Adrenal gland (tissue), 12 donors: ENCODE results near the gene DR1. TPM values are rescaled to one million over a fixed set of nuclear protein-coding genes. Genes with fewer than 3 reads are reported as not detected.
"Not testable (repeated sequence)": the region's sequence is repeated elsewhere in the genome, so short reads cannot be mapped to it uniquely, and the experiment has no call there.

Experiments
- DNase-seq, 7 donors: peaks; one replicate each; pipeline ENCODE4 v3.0.0-alpha.2; 2019 to 2020
- H3K27ac ChIP-seq, 5 donors: fragments of 200-600 bp; sonication (generic) in 4 of 5; 1 replicate in 3 of 5; 2 replicates in 2 of 5; pipeline versions ENCODE4 v1.5.1 to v1.8.0; 2016 to 2020; ENCODE audit warnings: mild to moderate bottlenecking in 1 of 5
- H3K27me3 ChIP-seq: fragments of 200-600 bp; 2 replicates; pipeline ENCODE4 v1.8.0; 2021
- H3K36me3 ChIP-seq, 2 donors: fragments of 200-600 bp; replicated peaks in 1 of 2; 1 replicate in 1 of 2; 2 replicates in 1 of 2; pipeline versions ENCODE4 v1.5.1 to v1.8.0; 2018 to 2022
- H3K4me1 ChIP-seq, 2 donors: fragments of 200-600 bp; replicated peaks in 1 of 2; 1 replicate in 1 of 2; 2 replicates in 1 of 2; pipeline versions ENCODE4 v1.5.1 to v1.8.0; 2018 to 2021
- H3K4me3 ChIP-seq, 4 donors: fragments of 200-600 bp; sonication (generic) in 3 of 4; one replicate each; pipeline ENCODE4 v1.5.1; 2016 to 2018
- H3K9me3 ChIP-seq, 3 donors: fragments of 200-600 bp; sonication (generic) in 1 of 3; replicated peaks in 1 of 3; 1 replicate in 2 of 3; 2 replicates in 1 of 3; pipeline versions ENCODE4 v1.5.1 to v1.8.0; 2016 to 2021
- CTCF ChIP-seq, 6 experiments: fragments of 450-650 bp in 4 of 6; fragments of 200-600 bp in 2 of 6; sonication (generic) in 1 of 6; IDR thresholded peaks; 1 replicate in 5 of 6; 2 replicates in 1 of 6; pipeline versions ENCODE4 v1.5.1 to v1.8.0; 2016 to 2021; ENCODE audit warnings: antibody characterized with exemption in 6 of 6, mild to moderate bottlenecking in 2 of 6, moderate library complexity in 1 of 6
- POLR2A ChIP-seq, 2 donors: fragments of 450-650 bp; IDR thresholded peaks; one replicate each; pipeline ENCODE4 v1.6.1; 2017; ENCODE audit warnings: antibody characterized with exemption in 2 of 2, mild to moderate bottlenecking in 2 of 2, moderate library complexity in 1 of 2
- WGBS, 4 donors: extraction: QIAGEN DNeasy Blood & Tissue Kit in 2 of 4; methylation state at CpG; one replicate each; pipeline versions ENCODE4 v1.1.5 to v1.1.7; 2013 to 2017; 5-methylcytosine and 5-hydroxymethylcytosine counted together
- intact Hi-C, 2 donors: fragments of 100-400 bp; cut with DNase I; formaldehyde crosslinking; loops; one replicate each; pipeline versions ENCODE4 v1.14.1 to v1.15.0; 2022 to 2023
- polyA plus RNA-seq, 3 donors: library from polyadenylated mRNA; stranded (reverse); fragments of 200-250 nt in 2 of 3; fragments of 350-450 nt in 1 of 3; fragmentation: Illumina TruSeq in 1 of 3; extraction: RNeasy Lipid Tissue Mini Kit (QIAGEN cat#74804) in 1 of 3; gene quantifications; one replicate each; pipeline ENCODE4 v1.2.3, GENCODE V29; 2013 to 2014
- total RNA-seq, 9 donors: library from RNA; depleted of rRNA in 4 of 9; stranded (reverse); fragments of >200 nt in 4 of 9; fragments of 120-200 nt in 1 of 9; fragmentation: NEBNext Ultra II Directional in 1 of 9; extraction: Animal tissue kit (Norgen Biotek cat#: 25700) in 1 of 9; gene quantifications; one replicate each; pipeline versions ENCODE4 v1.1.0 to v1.2.4, GENCODE V29; 2013 to 2023
- donor health status: healthy with polysubstance abuse.
- donor health status: Bipolar disorder and iron deficiency.
- donor health status: DM: yes; HTN: yes; CAD: no.
- donor health status: DM: no; HTN: no; CAD: no.
- donor health status: DM: no; HTN: no; CAD: no.
- donor health status: DM: yes; HTN: yes; CAD: no.

DR1 gene
- total and polyA plus RNA-seq, 12 donors, result 3.9 to 72.0 (median 34.2) TPM

GRCh38 chr1:93384656-93385055, 38.9 kb downstream of the DR1 start:
- no peak overlapping the region for H3K4me3 ChIP-seq
- no peaks in the 10 kb centered on the region for H3K27me3 ChIP-seq
- TF ChIP-seq POLR2A (IDR thresholded peaks at IDR 0.05) (no peak), CTCF (IDR thresholded peaks at IDR 0.05) (no peak)
- no peak overlapping the region for H3K27ac ChIP-seq
- H3K4me1 ChIP-seq, result no peaks in the 10 kb centered on the region
- no peaks in the 10 kb centered on the region for H3K36me3 ChIP-seq
- no peak for DNase-seq
- intact Hi-C loops, result no loop called here
- H3K9me3 ChIP-seq, result no peaks in the 10 kb centered on the region
- WGBS, 4 donors, result 89 to 100% (median 95%) methylated on average over 3 of the region's 3 CpGs

- DNase-seq, H3K27ac ChIP-seq, H3K9me3 ChIP-seq, H3K27me3 ChIP-seq, H3K36me3 ChIP-seq, H3K4me3 ChIP-seq, intact Hi-C loops, H3K4me1 ChIP-seq: not testable (repeated sequence)
- 82 to 96% (median 92%) methylated on average over 7 of the region's 7 CpGs for WGBS, 4 donors
These were observed 40.6 kb downstream of the DR1 start for GRCh38 chr1:93386268-93386667.

- peaks cover 0 to 5% (median 0%) of the 10 kb centered on the region in 3 donors for H3K9me3 ChIP-seq
- intact Hi-C loops, result no loop called here
- H3K4me1 ChIP-seq, result no peaks in the 10 kb centered on the region
- 94 to 98% (median 97%) methylated on average over 2 of the region's 2 CpGs for WGBS, 4 donors
- no peak for TF ChIP-seq POLR2A (IDR thresholded peaks at IDR 0.05)
- TF ChIP-seq CTCF (IDR thresholded peaks at IDR 0.05), result no peak
- no peaks in the 10 kb centered on the region for H3K27me3 ChIP-seq
- no peak overlapping the region for H3K27ac ChIP-seq
- H3K4me3 ChIP-seq, result no peak overlapping the region
- H3K36me3 ChIP-seq, result no peaks in the 10 kb centered on the region
- no peak for DNase-seq
These were observed 48.8 kb downstream of the DR1 start for GRCh38 chr1:93394514-93394913.

GRCh38 chr1:93395195-93395594, 49.5 kb downstream of the DR1 start:
- Histone ChIP-seq H3K27ac (no peak overlapping the region), H3K4me1 (no peaks in the 10 kb centered on the region), H3K36me3 (no peaks in the 10 kb centered on the region), H3K27me3 (no peaks in the 10 kb centered on the region), H3K9me3 (peaks cover 0 to 5% (median 0%) of the 10 kb centered on the region in 3 donors), H3K4me3 (no peak overlapping the region)
- intact Hi-C loops, result no loop called here
- DNase-seq, result no peak
- TF ChIP-seq POLR2A (IDR thresholded peaks at IDR 0.05) (no peak), CTCF (IDR thresholded peaks at IDR 0.05) (no peak)
- WGBS, 4 donors, result 70 to 89% (median 84%) methylated on average over 1 of the region's 1 CpG

GRCh38 chr1:93399781-93400180, 54.1 kb downstream of the DR1 start:
- Histone ChIP-seq H3K27me3 (no peaks in the 10 kb centered on the region), H3K36me3 (no peaks in the 10 kb centered on the region), H3K4me3 (no peak overlapping the region), H3K9me3 (no peaks in the 10 kb centered on the region), H3K27ac (no peak overlapping the region), H3K4me1 (no peaks in the 10 kb centered on the region)
- DNase-seq, result no peak
- intact Hi-C loops, result no loop called here
- TF ChIP-seq CTCF (IDR thresholded peaks at IDR 0.05) (no peak), POLR2A (IDR thresholded peaks at IDR 0.05) (no peak)
